K562 (cell line): ENCODE results near the gene MED19. TPM values are rescaled to one million over a fixed set of nuclear protein-coding genes. Genes with fewer than 3 reads are reported as not detected.

Experiments
- ADNP ChIP-seq: fragments of 200-800 bp; sonication (Bioruptor generic); IDR thresholded peaks from 2 replicates; pipeline ENCODE4 v1.6.1; 2016; ENCODE audit warnings: missing genetic modification characterization, missing compliant biosample characterization
- ARID3A ChIP-seq: IDR thresholded peaks from 2 replicates; pipeline ENCODE4 v1.6.1; 2012; ENCODE audit warnings: low read depth, low read length, improper control_type of control experiment, borderline replicate concordance
- ATF6 ChIP-seq: sonication (generic); formaldehyde crosslinking; IDR thresholded peaks from 2 replicates; pipeline ENCODE4 v1.4.0; 2020; ENCODE audit warnings: mild to moderate bottlenecking, missing genetic modification reagents
- COPS2 ChIP-seq: fragments of 450-650 bp; conservative IDR thresholded peaks from 2 replicates; pipeline ENCODE4 v1.6.1; 2016; ENCODE audit warnings: mild to moderate bottlenecking, moderate library complexity
- DPF2 ChIP-seq: fragments of 450-650 bp; IDR thresholded peaks from 2 replicates; pipeline ENCODE4 v1.6.1; 2016
- GTF2F1 ChIP-seq: IDR thresholded peaks from 2 replicates; pipeline ENCODE4 v1.6.1; 2011; ENCODE audit warnings: low read depth, low read length, improper control_type of control experiment
- GTF3C2 ChIP-seq: IDR thresholded peaks from 3 replicates; pipeline ENCODE4 v1.6.1; 2011; ENCODE audit warnings: borderline replicate concordance, mild to moderate bottlenecking, moderate library complexity; ENCODE audit not compliant: insufficient read length; ENCODE audit errors: extremely low read depth
- JUNB ChIP-seq: fragments of 450-650 bp; formaldehyde crosslinking; conservative IDR thresholded peaks from 2 replicates; pipeline ENCODE4 v1.4.0; 2020; ENCODE audit warnings: mild to moderate bottlenecking
- RFX1 ChIP-seq: fragments of 450-650 bp; IDR thresholded peaks from 2 replicates; pipeline ENCODE4 v1.6.1; 2016; ENCODE audit warnings: mild to moderate bottlenecking, moderate library complexity
- SUPT5H ChIP-seq: fragments of 450-650 bp; IDR thresholded peaks from 2 replicates; pipeline ENCODE4 v1.6.1; 2016
- ZMIZ1 ChIP-seq, 2 experiments: fragments of 150-350 bp in 1 of 2; IDR thresholded peaks; 2 replicates each; pipeline ENCODE4 v1.6.1; 2012 to 2016; ENCODE audit warnings: low read depth in 2 of 2, low read length in 2 of 2, mild to moderate bottlenecking in 1 of 2, moderate library complexity in 1 of 2
- ZNF512 ChIP-seq: IDR thresholded peaks from 2 replicates; pipeline ENCODE4 v1.6.1; 2016; ENCODE audit warnings: missing genetic modification characterization, missing compliant biosample characterization
- ZNF699 ChIP-seq: fragments of 250-450 bp; sonication (Bioruptor Pico); IDR thresholded peaks from 2 replicates; pipeline ENCODE4 v1.8.0; 2021; ENCODE audit warnings: mild to moderate bottlenecking, moderate library complexity; ENCODE audit not compliant: insufficient replicate concordance
- polyA plus RNA-seq, 8 experiments: library from polyadenylated mRNA; depleted of rRNA in 4 of 8; stranded (reverse) in 5 of 8; unstranded in 3 of 8; fragments of >200 nt; fragmentation: Nextera tagmentation in 2 of 8; fragmentation: Illumina TruSeq in 1 of 8; extraction: Ambion mirVana in 2 of 8; extraction: Trizol in 1 of 8; gene quantifications; 2 replicates each; pipeline versions ENCODE4 v1.2.1 to v1.2.3, GENCODE V29; 2011 to 2014; ENCODE audit warnings: inconsistent platforms in 1 of 8, missing spikeins in 1 of 8
- total RNA-seq, 7 experiments: library from RNA; depleted of rRNA in 6 of 7; stranded (reverse); fragments of >200 nt in 6 of 7; fragmentation: Illumina TruSeq in 2 of 7; extraction: Trizol in 2 of 7; gene quantifications; 2 replicates each; pipeline versions ENCODE4 v1.2.1 to v1.2.3, GENCODE V29; 2011 to 2021; ENCODE audit warnings: low replicate concordance in 1 of 7

MED19 gene
- total and polyA plus RNA-seq, 9 of the 15 experiments (the other 6 are each of a cell fraction or from before 2014, with no cell fraction given): 7.3 to 23.5 (median 15.0) TPM

GRCh38 chr11:57698843-57699365, 13.1 kb downstream of the MED19 start (continued):
- TF ChIP-seq ATF6 (no peak), JUNB (CRISPR knock-in tag) (no peak), ZMIZ1 (IDR thresholded peaks at IDR 0.05; ENCODE audit: low read depth in 2 of 2, low read length in 2 of 2) (no peak), ARID3A (no peak), DPF2 (no peak), GTF2F1 (no peak), RFX1 (no peak), GTF3C2 (no peak), ADNP (tag) (no peak), ZNF512 (tag) (no peak), ZNF699 (CRISPR knock-in tag) (no peak), COPS2 (no peak), SUPT5H (0 out of 2 replicates have a peak, but pooled peaks have one; percentile 11)
- TF ChIP-seq, all 486 proteins: peak for 3
